HG03060 (cell line): Measurements from ENCODE around the gene POLR2E.
"Not testable (repeated sequence)": the region's sequence is repeated elsewhere in the genome, so short reads cannot be mapped to it uniquely, and the experiment has no call there.

Source experiments
- ATAC-seq: cut with Tn5 transposase; IDR thresholded peaks from one replicate; pipeline ENCODE4 v1.9.1; 2021; ENCODE audit warnings: low read depth, moderate number of reproducible peaks; ENCODE audit not compliant: unreplicated experiment

POLR2E gene

GRCh38 chr19:1094978-1095701, at the start of gene POLR2E:
Gene POLR2E, minus strand, starts transcription at chr19:1095375. Its CDS starts 60 bp downstream, at chr19:1095315.
- peak; percentile 83 for ATAC-seq

- no peak for ATAC-seq
These were observed 49.6 kb upstream of the POLR2E start for GRCh38 chr19:1144741-1145140.

DNA sequence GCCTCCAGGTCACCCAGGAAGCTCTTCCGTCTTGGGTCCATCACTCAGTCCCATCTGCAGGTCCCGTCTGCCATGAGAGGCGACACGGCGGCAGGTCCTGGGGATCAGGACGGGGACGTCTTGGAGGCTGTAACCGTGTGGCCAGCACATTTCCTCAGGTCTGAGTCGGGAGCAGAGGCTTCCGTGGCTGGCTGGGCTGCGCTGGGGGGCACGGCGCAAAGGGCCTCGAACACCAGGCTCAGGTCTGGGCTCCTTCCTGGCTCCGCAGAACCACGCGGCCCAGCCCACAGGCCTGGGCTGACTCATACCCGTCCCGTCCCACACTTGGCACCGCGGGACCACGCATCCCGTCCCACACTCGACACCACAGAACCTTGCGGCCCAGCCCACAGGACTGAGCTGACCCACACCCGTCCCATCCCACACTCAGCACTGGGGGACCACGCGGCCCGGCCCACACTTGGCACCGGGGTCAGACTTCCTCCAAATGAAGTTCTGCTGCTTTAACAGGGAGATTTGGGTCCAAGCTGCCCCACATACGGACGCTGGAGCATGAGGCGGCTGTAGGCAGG, 48.7 kb upstream of the POLR2E start:
- ATAC-seq, result no peak

- no peak for ATAC-seq
These were observed 46.8 kb upstream of the POLR2E start for GRCh38 chr19:1141944-1142343.

- ATAC-seq, result no peak
These were observed 45.3 kb upstream of the POLR2E start for GRCh38 chr19:1140272-1141027.

- no peak for ATAC-seq
These were observed 44.0 kb upstream of the POLR2E start for GRCh38 chr19:1139126-1139525.

DNA sequence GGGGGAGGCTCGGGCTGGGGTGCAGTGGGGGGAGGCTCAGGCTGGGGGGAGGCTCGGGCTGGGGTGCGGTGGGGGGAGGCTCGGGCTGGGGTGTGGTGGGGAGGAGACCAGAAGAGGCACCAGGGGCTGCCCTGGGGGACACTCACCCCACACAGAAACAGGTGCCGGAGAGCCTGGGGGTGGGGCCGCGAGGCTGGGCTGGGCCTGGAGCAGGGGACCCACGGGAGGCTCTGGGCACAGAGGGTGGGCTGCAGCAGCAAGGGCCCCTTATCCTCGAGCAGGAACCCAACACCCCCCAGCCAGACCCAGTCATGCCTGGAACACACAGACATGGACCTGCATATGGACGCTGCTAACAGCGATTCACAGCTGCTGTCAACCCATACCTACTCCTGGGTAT, 42.9 kb upstream of the POLR2E start:
- ATAC-seq, result no peak

- ATAC-seq, result no peak
These were observed 41.6 kb upstream of the POLR2E start for GRCh38 chr19:1136621-1137317.

DNA sequence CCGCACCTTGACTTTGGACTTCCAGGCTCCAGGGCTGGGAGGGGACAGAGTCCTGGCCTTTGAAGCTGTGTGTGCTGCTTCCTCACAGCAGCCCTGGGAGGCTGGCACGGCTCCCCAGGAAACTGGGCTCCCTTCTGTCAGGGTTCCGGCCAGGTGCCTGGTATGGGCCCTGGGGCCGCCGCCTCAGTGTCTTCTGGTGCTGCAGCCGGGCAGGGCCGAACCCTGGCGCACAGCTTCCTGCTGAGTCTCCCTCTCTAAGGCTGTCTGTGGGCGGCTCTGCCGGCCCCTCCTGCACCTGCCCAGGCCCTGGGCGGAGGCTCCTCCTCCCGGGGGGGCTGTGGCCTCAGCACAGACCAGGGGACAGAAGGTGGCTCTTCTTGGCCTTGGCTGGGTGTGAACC, 41.0 kb upstream of the POLR2E start:
- ATAC-seq, result no peak

DNA sequence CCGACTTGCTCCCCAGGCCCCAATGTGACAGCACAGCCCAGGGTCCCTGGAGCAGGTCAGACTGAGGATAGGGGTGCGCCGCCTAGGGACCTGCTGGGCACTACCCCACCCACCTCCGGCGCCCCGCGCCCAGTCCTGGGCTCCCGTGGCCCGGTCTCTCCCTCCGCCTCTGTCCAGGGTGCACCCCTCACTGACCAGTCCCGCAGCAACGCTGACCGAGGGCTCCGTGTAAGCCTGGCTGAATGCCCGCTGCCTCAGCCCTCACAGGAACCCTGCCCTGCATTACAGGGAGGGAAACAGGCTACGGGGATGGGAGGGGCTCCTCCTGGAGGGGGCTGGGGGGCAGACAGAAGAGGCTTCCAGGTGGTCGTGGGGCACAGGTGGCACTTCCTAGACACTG, 40.3 kb upstream of the POLR2E start:
- ATAC-seq, result no peak

GRCh38 chr19:1134431-1134830, 39.3 kb upstream of the POLR2E start:
- ATAC-seq, result no peak

DNA sequence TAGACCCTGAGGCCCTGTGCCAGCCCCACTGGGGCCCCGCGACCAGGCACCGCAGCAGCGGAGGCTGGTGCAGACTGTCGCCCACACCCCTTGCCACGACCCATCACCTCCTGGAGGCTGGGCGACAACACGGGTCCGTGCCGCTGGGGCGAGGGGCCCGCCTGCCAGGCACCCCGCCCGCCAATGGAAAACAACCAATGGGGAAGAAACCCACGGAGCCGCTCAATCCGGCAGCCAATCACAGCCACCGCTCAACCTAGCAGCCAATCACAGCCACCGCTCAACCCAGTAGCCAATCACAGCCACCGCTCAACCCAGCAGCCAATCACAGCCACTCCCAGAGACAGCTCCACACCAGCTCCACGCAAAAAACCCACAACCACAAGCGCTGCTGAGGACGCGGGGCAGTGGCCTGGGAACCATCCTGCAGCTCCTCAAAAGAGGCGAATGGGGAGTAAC, 38.3 kb upstream of the POLR2E start:
- peak; percentile 25 for ATAC-seq

- no peak for ATAC-seq
These were observed 37.6 kb upstream of the POLR2E start for GRCh38 chr19:1132552-1133383.

- no peak for ATAC-seq
These were observed 36.8 kb upstream of the POLR2E start for GRCh38 chr19:1131718-1132551.

DNA sequence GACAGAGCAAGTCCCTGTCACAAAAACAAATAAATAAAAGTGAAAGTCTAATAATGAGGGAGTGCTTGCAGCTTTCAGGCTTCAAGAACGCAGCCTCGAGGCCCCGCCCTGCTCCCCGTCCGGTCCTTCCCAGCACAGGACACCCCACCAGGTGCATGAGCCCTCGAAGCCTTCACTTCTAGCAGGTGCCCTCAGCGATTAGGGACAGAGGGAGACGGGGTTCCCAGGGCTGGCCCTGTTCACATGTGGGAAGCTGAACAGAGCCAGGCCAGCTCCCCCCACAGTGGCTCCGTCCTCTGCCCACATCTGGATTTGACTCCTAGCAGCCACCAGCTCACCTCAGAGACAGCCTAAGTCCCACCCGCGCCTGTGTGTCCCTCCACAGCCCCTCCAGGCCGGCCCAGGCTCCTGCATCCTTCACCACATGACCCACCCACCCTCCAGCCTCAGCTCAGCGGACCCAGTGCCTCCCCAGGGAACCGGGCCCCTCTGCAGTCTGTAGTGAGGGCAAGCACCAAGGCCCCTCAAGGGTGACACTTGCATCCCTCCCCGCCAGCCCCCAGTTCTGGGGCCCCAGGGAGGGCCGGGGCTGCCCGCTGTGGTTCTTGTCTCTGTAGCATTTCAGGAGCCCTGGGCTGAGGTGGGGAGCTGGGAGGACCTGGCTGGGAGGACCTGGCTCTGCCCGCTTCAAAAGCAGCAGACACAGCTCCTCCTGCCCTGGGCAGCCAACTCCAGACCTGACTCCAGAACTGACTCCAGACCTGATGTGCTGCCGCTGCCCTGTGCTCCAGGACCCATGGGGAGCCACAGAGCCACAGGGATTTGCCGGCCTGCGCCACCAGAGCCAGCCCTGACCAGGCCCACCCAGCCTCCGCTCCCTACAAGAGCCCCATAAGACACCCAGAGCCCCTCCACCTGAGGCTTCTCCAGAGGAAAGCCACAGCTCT, 35.9 kb upstream of the POLR2E start:
- ATAC-seq, result no peak

- no peak for ATAC-seq
These were observed 34.4 kb upstream of the POLR2E start for GRCh38 chr19:1129535-1129934.

DNA sequence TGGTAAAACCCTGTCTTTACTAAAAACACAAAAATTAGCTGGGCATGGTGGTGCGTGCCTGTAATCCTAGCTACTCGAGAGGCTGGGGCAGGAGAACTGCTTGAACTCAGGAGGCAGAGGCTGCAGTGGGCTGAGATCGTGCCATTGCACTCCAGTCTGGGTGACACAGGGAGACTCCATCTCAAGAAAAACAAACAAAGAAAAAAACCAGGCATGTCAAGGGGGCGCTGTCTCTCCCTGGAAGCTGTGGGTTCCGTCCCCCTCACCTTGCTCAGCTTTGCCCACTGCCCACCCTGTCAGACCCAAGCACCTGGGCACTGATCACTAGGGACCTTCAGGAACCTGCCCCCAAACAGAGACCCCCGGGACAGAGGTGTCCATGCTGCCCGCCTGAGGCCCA, 33.9 kb upstream of the POLR2E start:
- ATAC-seq, result not testable (repeated sequence)

DNA sequence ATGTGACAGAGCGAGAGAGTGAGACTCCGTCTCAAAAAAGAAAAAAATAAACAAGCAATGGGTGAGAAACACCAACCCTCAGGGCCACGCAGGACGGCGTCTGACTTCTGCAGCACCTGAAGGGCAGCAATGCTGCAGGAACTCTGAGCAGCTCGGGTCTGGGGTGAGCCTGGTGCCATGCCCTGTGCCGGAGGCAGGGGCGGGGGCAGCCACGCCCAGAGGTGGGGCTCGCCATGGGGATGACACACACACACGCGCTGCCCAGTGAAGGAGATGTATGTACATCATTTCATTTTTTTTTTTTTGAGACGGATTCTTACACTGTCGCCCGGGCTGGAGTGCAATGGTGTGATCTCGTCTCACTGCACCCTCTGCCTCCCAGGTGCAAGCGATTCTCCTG, 32.9 kb upstream of the POLR2E start:
- no peak for ATAC-seq
